HepG2 (cell line): ENCODE results near the gene PPP6R2. TPM values are rescaled to one million over a fixed set of nuclear protein-coding genes. Genes with fewer than 3 reads are reported as not detected.

ENCODE experiments used
- ATAC-seq: fragments of 200-7000 bp; cut with Tn5 transposase; 3 replicates; pipeline ENCODE4 v1.9.1; 2020; ENCODE audit warnings: mild to moderate bottlenecking, moderate library complexity
- BruUV-seq: library from RNA; stranded (reverse); fragments of 400-500 nt; replicated peaks from 2 replicates; lab custom pipeline; 2021; lab: Mats Ljungman, UMichigan
- CTCF ChIA-PET: fragments of 300-600 bp; formaldehyde crosslinking; extraction: SDS; loops from one replicate; lab custom pipeline; 2021; ENCODE audit warnings: low total read pairs, inconsistent platforms, low intra/inter-chr PET ratio; lab: Yijun Ruan, JAX
- POLR2A ChIA-PET: fragments of 350-600 bp; sonication (Branson Sonifier 250); formaldehyde crosslinking; loops from one replicate; lab custom pipeline; 2020; ENCODE audit warnings: antibody characterized with exemption, inconsistent platforms; lab: Yijun Ruan, JAX
- DNase-seq: peaks from one replicate; pipeline ENCODE4 v3.0.0-alpha.2; 2015; ENCODE audit warnings: low spot score
- FAIRE-seq: peaks from 3 replicates; lab custom pipeline; 2011; peaks lifted over from hg19 to GRCh38; lab: Jason Lieb, UNC
- H2AFZ ChIP-seq: one replicate; pipeline ENCODE4 v1.6.1; 2011; ENCODE audit warnings: low read length, inconsistent platforms
- H3K27ac ChIP-seq: fragments of 300-600 bp; 3 replicates; pipeline ENCODE4 v1.8.0; 2011; ENCODE audit warnings: mixed run types, mild to moderate bottlenecking, mixed read lengths, low read length, inconsistent platforms; ENCODE audit not compliant: insufficient read depth; ENCODE audit errors: extremely low read length
- H3K27me3 ChIP-seq, 2 experiments: fragments of 200-600 bp in 1 of 2; 2 replicates in 1 of 2; 3 replicates in 1 of 2; pipeline versions ENCODE4 v1.6.0 to v1.8.0; 2011; ENCODE audit warnings: low read length in 2 of 2, mild to moderate bottlenecking in 2 of 2, moderate library complexity in 2 of 2, inconsistent platforms in 1 of 2; ENCODE audit not compliant: insufficient read depth in 2 of 2, control insufficient read depth in 1 of 2
- H3K36me3 ChIP-seq, 2 experiments: fragments of 200-600 bp in 1 of 2; replicated peaks in 1 of 2; 2 replicates in 1 of 2; 3 replicates in 1 of 2; pipeline versions ENCODE4 v1.5.1 to v1.8.0; 2011; ENCODE audit warnings: low read length in 2 of 2, inconsistent platforms in 1 of 2; ENCODE audit not compliant: insufficient read depth in 2 of 2, control insufficient read depth in 1 of 2
- H3K4me1 ChIP-seq: 2 replicates; pipeline ENCODE4 v1.5.1; 2012; ENCODE audit warnings: low read length, inconsistent platforms; ENCODE audit not compliant: insufficient read depth
- H3K4me2 ChIP-seq: 2 replicates; pipeline ENCODE4 v1.6.0; 2011; ENCODE audit warnings: low read depth, low read length, inconsistent platforms
- H3K4me3 ChIP-seq, 3 experiments: fragments of 200-600 bp in 1 of 3; sonication (generic), shearing (Covaris generic) in 1 of 3; replicated peaks in 1 of 3; 2 replicates each; pipeline ENCODE4 v1.5.1; 2011 to 2016; ENCODE audit warnings: low read length in 3 of 3, inconsistent platforms in 2 of 3, low read depth in 2 of 3, mild to moderate bottlenecking in 2 of 3, control low read depth in 1 of 3, mixed read lengths in 1 of 3; ENCODE audit not compliant: insufficient read depth in 1 of 3
- H3K79me2 ChIP-seq: one replicate; pipeline ENCODE4 v1.6.1; 2011; ENCODE audit warnings: low read length, inconsistent platforms; ENCODE audit not compliant: insufficient read depth
- H3K9ac ChIP-seq: 2 replicates; pipeline ENCODE4 v1.6.0; 2011; ENCODE audit warnings: mild to moderate bottlenecking, low read depth, low read length, inconsistent platforms; ENCODE audit not compliant: insufficient read depth
- H3K9me3 ChIP-seq: 2 replicates; pipeline ENCODE4 v1.5.1; 2012; ENCODE audit warnings: mild to moderate bottlenecking, low read length
- H4K20me1 ChIP-seq: 2 replicates; pipeline ENCODE4 v1.6.0; 2011; ENCODE audit warnings: inconsistent platforms, mild to moderate bottlenecking, low read length, moderate library complexity; ENCODE audit not compliant: insufficient read depth
- HES4 ChIP-seq: sonication (generic); formaldehyde crosslinking; IDR thresholded peaks from 2 replicates; pipeline ENCODE4 v1.9.0; 2021; ENCODE audit warnings: mild to moderate bottlenecking, missing genetic modification reagents, borderline replicate concordance
- NFKB2 ChIP-seq: sonication (generic); formaldehyde crosslinking; IDR thresholded peaks from 2 replicates; pipeline ENCODE4 v1.4.0; 2020; ENCODE audit warnings: missing genetic modification reagents, borderline replicate concordance
- RXRB ChIP-seq: IDR thresholded peaks from 2 replicates; pipeline ENCODE4 v1.6.1; 2016; ENCODE audit warnings: borderline replicate concordance, missing genetic modification reagents, missing compliant biosample characterization
- SP4 ChIP-seq: sonication (generic); formaldehyde crosslinking; IDR thresholded peaks from 2 replicates; pipeline ENCODE4 v1.8.1; 2023; ENCODE audit warnings: mild to moderate bottlenecking, missing genetic modification reagents
- ZBTB40 ChIP-seq, 2 experiments: fragments of 450-650 bp in 1 of 2; sonication (generic) in 1 of 2; formaldehyde crosslinking in 1 of 2; IDR thresholded peaks; 2 replicates each; pipeline versions ENCODE4 v1.6.1 to v1.8.0; 2016 to 2022; ENCODE audit warnings: antibody characterized with exemption in 1 of 2, mild to moderate bottlenecking in 1 of 2, missing genetic modification reagents in 1 of 2
- ZFP62 ChIP-seq: sonication (generic); formaldehyde crosslinking; IDR thresholded peaks from 2 replicates; pipeline ENCODE4 v1.4.0; 2020; ENCODE audit warnings: missing genetic modification reagents
- ZFP82 ChIP-seq: sonication (generic); formaldehyde crosslinking; IDR thresholded peaks from 2 replicates; pipeline ENCODE4 v1.5.1; 2020; ENCODE audit warnings: mild to moderate bottlenecking, missing genetic modification reagents, borderline replicate concordance
- ZNF414 ChIP-seq: sonication (generic); formaldehyde crosslinking; IDR thresholded peaks from 2 replicates; pipeline ENCODE4 v1.5.0; 2020; ENCODE audit warnings: missing genetic modification reagents
- ZNF501 ChIP-seq: sonication (generic); formaldehyde crosslinking; IDR thresholded peaks from 2 replicates; pipeline ENCODE4 v1.5.1; 2020; ENCODE audit warnings: mild to moderate bottlenecking, moderate library complexity, missing genetic modification reagents
- ZNF543 ChIP-seq: sonication (generic); formaldehyde crosslinking; IDR thresholded peaks from 2 replicates; pipeline ENCODE4 v1.4.0; 2020; ENCODE audit warnings: mild to moderate bottlenecking, missing genetic modification reagents
- ZNF674 ChIP-seq: sonication (generic); formaldehyde crosslinking; IDR thresholded peaks from 2 replicates; pipeline ENCODE4 v1.5.0; 2020; ENCODE audit warnings: low read depth, mild to moderate bottlenecking, missing genetic modification reagents
- ZNF724P ChIP-seq: sonication (generic); formaldehyde crosslinking; IDR thresholded peaks from 2 replicates; pipeline ENCODE4 v1.8.0; 2022; ENCODE audit warnings: missing genetic modification reagents, borderline replicate concordance
- ZNF83 ChIP-seq: sonication (generic); formaldehyde crosslinking; IDR thresholded peaks from 2 replicates; pipeline ENCODE4 v1.4.0; 2020; ENCODE audit warnings: missing genetic modification reagents, mild to moderate bottlenecking, borderline replicate concordance
- WGBS: methylation state at CpG from one replicate; pipeline ENCODE4 v1.1.6; 2017; ENCODE audit warnings: low lambda C conversion rate; 5-methylcytosine and 5-hydroxymethylcytosine counted together
- in situ Hi-C: cut with HindIII; loops from 2 replicates; pipeline ENCODE4 v1.10.0; 2017; ENCODE audit warnings: low pct_unique_long_range_greater_than_20kb; ENCODE audit not compliant: extremely low pct_ligation_motif_present
- intact Hi-C: fragments of 100-400 bp; cut with micrococcal nuclease; formaldehyde crosslinking; loops from one replicate; pipeline ENCODE4 v1.10.0; 2022; ENCODE audit not compliant: unreplicated experiment
- polyA plus RNA-seq, 8 experiments: library from polyadenylated mRNA; depleted of rRNA in 3 of 8; stranded (reverse) in 7 of 8; unstranded in 1 of 8; fragments of >200 nt; fragmentation: Illumina TruSeq in 4 of 8; extraction: Trizol in 4 of 8; gene quantifications; 2 replicates each; pipeline versions ENCODE4 v1.2.1 to v1.2.3, GENCODE V29; 2011 to 2016; ENCODE audit warnings: low read depth in 4 of 8, missing spikeins in 1 of 8, mixed read lengths in 1 of 8; ENCODE audit not compliant: insufficient read depth in 1 of 8
- total RNA-seq, 5 experiments: library from RNA; depleted of rRNA; stranded (reverse); fragments of >200 nt; fragmentation: Illumina TruSeq; extraction: Trizol; gene quantifications; 2 replicates each; pipeline ENCODE4 v1.2.3, GENCODE V29; 2016; ENCODE audit warnings: low read depth in 1 of 5

PPP6R2 gene
- total and polyA plus RNA-seq, 2 of the 13 experiments (the other 11 are each of a cell fraction or from before 2014, with no cell fraction given), result 55.0 to 102 TPM

- TF ChIP-seq HES4, result no peak
- no peak for TF ChIP-seq ZNF543 (CRISPR knock-in tag)
- TF ChIP-seq ZNF83, result no peak
- 0 out of 2 replicates have a peak, but pooled peaks have one; percentile 15 for TF ChIP-seq SP4 (CRISPR knock-in tag)
- TF ChIP-seq ZNF414, result no peak
- TF ChIP-seq ZNF674 (CRISPR knock-in tag), result no peak
Observed at GRCh38 chr22:50361688-50362087, 18.6 kb downstream of the PPP6R2 start (continued).

- Histone ChIP-seq H4K20me1 (peaks cover 23% of the 10 kb centered on the region), H3K9ac (no peak overlapping the region), H3K27me3 (no peaks in the 10 kb centered on the region), H3K4me3 (no peak overlapping the region), H2AFZ (no peak overlapping the region), H3K27ac (no peak overlapping the region), H3K4me1 (peaks cover 59% of the 10 kb centered on the region), H3K36me3 (peaks cover 5 to 19% of the 10 kb centered on the region in 2 experiments; a peak in 4 of 5 replicates), H3K79me2 (peaks cover 65% of the 10 kb centered on the region), H3K9me3 (no peaks in the 10 kb centered on the region), H3K4me2 (no peak overlapping the region)
- WGBS, result 95% methylated on average over 8 of the region's 8 CpGs
- no peak for DNase-seq
- intact Hi-C loops, result no loop called here
- in situ Hi-C loops, result no loop called here
- ChIA-PET CTCF (no interaction called here), POLR2A (interaction anchor here (0.9 to 1.0 kb wide), 2 partner anchors 24 to 25 kb away, joined by 3 to 4 read pairs; no protein-coding TSS in a partner anchor)
- FAIRE-seq, result no peak
- ATAC-seq, result no peak
- BruUV-seq, result no TSS peak
- no peak for TF ChIP-seq ZBTB40 (IDR thresholded peaks at IDR 0.05)
- TF ChIP-seq ZBTB40 (CRISPR knock-in tag; IDR thresholded peaks at IDR 0.05), result no peak
- no peak for TF ChIP-seq RXRB (CRISPR knock-in tag)
- TF ChIP-seq ZFP62 (CRISPR knock-in tag), result no peak
- TF ChIP-seq NFKB2, result no peak
- no peak for TF ChIP-seq ZNF724P
- TF ChIP-seq ZFP82 (CRISPR knock-in tag), result no peak
- TF ChIP-seq ZNF501 (CRISPR knock-in tag), result no peak
Observed at GRCh38 chr22:50363166-50363802, 20.2 kb downstream of the PPP6R2 start.
